Ovary (tissue), 3 donors: ENCODE measurements around the gene USH1G.

Experiments used
- CTCF ChIP-seq, 3 donors: fragments of 450-650 bp in 2 of 3; fragments of 200-600 bp in 1 of 3; IDR thresholded peaks; one replicate each; pipeline versions ENCODE4 v1.5.1 to v1.8.0; 2016 to 2022; ENCODE audit warnings: antibody characterized with exemption in 3 of 3, mild to moderate bottlenecking in 1 of 3
- POLR2A ChIP-seq: fragments of 450-650 bp; IDR thresholded peaks from one replicate; pipeline ENCODE4 v1.6.1; 2017; ENCODE audit warnings: antibody characterized with exemption, mild to moderate bottlenecking, moderate library complexity
- donor health status: DM: no; HTN: no; CAD: no.

GRCh38 chr17:74930535-74931036 lies 7.5 kb upstream of the USH1G start:
- no peak for TF ChIP-seq CTCF (IDR thresholded peaks at IDR 0.05)
- no peak for TF ChIP-seq POLR2A
